NCI-H446 (cell line): Measurements from ENCODE around the gene ATG9A.
A peak's percentile ranks its signal among the peaks of the same experiment; 100 is the strongest.
"Not testable (repeated sequence)": the region's sequence is repeated elsewhere in the genome, so short reads cannot be mapped to it uniquely, and the experiment has no call there.

Source experiments
- DNase-seq, 2 experiments: peaks; one replicate each; lab custom pipeline; 2025; lab: John Stamatoyannopoulos, UW

Gene ATG9A, protein sequence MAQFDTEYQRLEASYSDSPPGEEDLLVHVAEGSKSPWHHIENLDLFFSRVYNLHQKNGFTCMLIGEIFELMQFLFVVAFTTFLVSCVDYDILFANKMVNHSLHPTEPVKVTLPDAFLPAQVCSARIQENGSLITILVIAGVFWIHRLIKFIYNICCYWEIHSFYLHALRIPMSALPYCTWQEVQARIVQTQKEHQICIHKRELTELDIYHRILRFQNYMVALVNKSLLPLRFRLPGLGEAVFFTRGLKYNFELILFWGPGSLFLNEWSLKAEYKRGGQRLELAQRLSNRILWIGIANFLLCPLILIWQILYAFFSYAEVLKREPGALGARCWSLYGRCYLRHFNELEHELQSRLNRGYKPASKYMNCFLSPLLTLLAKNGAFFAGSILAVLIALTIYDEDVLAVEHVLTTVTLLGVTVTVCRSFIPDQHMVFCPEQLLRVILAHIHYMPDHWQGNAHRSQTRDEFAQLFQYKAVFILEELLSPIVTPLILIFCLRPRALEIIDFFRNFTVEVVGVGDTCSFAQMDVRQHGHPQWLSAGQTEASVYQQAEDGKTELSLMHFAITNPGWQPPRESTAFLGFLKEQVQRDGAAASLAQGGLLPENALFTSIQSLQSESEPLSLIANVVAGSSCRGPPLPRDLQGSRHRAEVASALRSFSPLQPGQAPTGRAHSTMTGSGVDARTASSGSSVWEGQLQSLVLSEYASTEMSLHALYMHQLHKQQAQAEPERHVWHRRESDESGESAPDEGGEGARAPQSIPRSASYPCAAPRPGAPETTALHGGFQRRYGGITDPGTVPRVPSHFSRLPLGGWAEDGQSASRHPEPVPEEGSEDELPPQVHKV

DNA sequence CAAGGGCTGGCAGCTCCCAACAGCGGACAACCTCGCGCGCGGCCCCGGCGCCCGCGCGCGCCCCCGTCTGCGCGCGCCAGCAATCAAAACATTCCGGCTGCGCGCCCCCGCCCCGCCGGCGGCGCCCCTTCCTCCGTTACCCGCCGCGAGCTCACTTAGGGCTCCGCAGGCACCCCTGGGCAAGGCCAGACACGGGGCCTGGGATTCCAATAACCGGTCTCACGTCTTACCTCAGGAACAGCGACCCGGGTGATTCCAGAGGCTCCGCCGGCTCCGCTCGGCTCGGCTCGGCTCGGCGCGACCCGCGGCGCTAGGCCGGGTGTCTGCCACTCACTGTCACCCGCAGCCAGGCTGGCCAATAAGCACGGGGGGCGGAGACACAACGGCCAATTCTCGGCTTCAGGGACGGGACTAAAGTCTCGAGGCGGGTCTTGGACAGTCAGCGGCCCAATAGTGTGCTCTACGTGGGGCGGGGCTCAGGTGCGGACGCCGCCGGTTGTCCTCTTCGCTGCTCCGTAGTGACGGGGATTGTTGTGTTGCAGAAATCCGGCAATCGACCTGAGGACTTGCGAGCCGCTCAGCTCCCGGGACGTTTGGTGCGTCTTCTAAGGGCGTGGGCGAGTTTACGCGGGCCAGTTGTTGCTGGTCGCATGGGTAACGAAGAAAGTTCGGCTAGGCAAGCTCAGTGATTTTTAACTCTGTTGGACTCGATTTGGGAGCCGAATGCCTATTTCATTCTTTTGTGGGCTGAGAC is at the start of gene ATG9A, which contains the start of gene ANKZF1:
ATG9A (minus strand) TSS at position 332 of the 754 bp plus-strand sequence. CDS start 1,612 bp downstream, outside the sequence.
ANKZF1 (plus strand) TSS at position 502 of the 754 bp plus-strand sequence. CDS start 452 bp downstream, outside the sequence.
- peak; percentile 87 to 98 for DNase-seq

DNA sequence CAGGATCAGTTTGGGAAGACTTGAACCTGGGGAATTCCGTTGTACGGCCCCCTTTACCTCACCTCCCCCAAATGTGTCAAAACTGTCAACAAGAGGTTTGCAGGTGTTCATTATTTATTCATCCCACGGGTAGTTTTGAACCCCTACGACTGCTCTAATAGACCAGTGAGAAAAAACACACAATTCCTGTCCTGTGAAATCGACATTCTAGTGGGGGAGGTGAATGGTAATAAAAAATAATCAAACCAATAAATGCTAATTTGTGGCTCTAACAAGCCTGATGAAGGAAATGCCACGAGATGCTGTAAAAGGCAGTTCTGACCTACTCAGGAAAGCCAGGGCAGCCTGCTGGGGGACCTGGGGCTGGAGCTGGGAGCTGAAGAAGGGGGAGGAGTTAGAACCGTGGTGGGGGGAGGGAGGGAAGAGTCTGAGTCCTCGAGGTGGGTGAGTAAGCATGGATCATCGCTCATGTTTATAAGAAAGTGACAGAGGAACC is 49.3 kb upstream of the ATG9A start:
- no peak for DNase-seq

- peak; percentile 33 to 73 for DNase-seq
Observed at GRCh38 chr2:219277703-219278654, 48.5 kb upstream of the ATG9A start.

GRCh38 chr2:219274361-219274921 is 45.0 kb upstream of the ATG9A start:
- DNase-seq = no peak

GRCh38 chr2:219273937-219274336 is 44.5 kb upstream of the ATG9A start:
- no peak for DNase-seq

DNA sequence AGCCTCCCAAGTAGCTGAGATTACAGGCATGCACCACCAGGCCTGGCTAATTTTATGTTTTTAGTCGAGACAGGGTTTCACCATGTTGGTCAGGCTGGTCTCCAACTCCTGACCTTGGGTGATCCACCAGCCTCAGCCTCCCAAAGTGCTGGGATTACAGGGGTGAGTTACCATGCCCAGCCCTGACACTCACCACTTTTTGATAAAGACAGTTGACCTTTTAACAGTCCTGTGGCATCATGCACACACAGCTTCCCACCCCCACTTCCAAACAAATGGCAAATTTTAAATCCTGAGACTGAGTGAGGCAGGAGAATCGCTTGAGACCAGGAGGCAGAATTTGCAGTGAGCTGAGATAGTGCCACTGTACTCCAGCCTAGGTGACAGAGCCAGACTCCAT is 43.6 kb upstream of the ATG9A start:
- DNase-seq = no peak

DNA sequence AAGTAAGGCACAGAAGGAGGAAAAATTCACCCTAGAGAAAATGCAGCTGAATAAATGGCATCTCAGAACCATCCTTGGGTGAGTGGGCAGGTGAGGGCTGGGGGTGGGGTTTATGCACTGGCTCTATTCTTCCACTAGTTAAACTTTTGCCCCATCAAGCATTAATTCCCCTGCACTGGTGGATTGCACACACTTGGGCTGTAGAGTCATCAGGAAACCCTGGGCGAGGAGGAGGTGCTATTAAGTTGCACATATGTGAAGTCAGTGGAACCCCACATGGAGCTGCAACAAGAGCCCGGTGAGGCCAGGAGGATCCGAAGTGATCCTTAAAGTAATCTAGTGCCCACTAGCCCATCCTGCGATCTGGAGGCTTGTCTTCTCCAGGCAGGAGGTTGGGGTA is 42.9 kb upstream of the ATG9A start:
- no peak for DNase-seq

- no peak for DNase-seq
Observed at GRCh38 chr2:219271021-219271420, 41.6 kb upstream of the ATG9A start.

DNA sequence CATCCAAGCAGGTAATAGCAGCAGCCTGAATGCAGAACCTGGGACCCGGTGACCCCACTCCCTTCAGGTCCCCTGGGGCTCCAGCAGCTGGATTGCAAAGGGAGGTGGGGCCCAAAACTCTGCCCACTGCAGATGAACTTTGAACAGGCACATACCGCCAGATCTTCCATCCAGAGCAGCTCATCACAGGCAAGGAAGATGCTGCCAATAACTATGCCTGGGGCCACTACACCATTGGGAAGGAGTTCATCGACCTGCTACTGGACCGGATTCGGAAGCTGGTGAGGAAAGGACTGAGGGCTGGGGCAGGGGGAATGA is 40.6 kb upstream of the ATG9A start:
- no peak for DNase-seq

DNA sequence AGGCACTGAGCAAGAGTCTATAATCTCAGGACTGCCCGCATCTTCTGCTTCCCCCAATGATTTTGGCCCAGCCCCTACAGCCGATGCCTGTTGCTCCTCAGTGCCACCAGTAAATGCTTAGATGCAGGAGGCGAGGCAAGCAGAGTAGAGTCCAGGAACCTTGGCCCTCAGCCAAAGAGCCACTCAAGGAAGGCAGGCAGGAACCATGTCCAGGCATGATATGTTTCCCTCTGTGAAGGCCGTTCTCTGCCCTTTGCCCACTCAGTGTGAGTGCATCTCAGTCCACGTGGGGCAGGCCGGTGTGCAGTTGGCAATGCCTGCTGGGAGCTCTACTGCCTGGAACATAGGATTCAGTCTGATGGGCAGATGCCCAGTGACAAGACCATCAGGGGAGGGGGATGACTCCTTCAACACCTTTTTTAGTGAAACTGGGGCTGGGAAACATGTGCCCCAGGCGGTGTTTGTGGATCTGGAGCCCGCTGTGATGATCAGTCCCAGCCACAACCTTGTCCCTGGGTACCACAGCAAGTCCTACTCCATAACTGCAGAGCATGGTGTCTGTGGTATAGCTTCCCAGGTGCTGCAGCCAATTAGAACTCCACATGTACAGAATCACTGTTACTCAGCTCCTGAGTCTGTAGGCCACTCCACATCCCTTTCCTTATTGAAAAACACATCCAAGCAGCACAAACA is 40.1 kb upstream of the ATG9A start:
- DNase-seq = no peak

GRCh38 chr2:219268294-219268693 is 38.9 kb upstream of the ATG9A start:
- DNase-seq = no peak

GRCh38 chr2:219266886-219267285 is 37.5 kb upstream of the ATG9A start:
- DNase-seq = no peak

- DNase-seq = no peak
Observed at GRCh38 chr2:219266232-219266631, 36.8 kb upstream of the ATG9A start.

DNA sequence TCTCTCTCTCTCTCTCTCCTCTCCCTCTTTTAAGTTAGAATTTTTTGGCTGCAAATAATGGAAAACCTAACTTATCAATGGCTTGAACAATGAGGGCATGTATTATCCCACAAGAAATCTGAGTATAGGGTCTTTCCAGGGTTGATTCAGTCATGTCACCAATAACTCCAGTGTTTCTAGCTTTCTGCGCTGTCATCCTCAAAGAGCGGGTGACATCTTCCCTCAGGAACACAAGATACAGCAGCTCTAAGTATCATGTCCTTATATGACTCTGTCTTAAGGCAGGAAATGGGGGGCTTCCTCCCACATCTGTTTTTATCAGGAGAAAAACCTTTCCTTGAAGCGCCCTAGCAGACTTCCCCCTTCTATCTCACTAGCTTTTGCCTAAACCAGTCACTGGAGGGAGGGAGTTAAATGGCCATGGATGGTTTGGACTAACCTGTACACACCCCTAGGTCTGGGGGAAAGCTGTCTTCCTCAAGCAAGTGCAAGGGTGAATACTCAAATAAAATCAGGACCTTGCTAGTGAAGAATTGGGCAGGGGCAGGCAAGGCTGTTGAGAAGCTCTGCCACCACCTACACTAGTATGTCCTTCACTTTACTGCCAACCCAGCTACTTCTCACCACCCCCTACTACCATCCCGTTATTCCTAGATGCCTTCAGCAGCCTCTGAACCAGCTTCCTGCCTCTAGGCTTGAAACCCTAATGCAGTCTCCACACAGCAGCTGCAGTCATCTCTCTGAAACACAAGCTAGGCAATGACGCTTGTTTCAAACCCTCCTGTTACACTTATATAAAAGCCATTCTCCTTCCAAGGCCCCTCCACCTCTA is 31.8 kb upstream of the ATG9A start:
- no peak for DNase-seq

- DNase-seq = not testable (repeated sequence)
Observed at GRCh38 chr2:219258942-219259341, 29.5 kb upstream of the ATG9A start.

- no peak for DNase-seq
Observed at GRCh38 chr2:219254590-219255201, 25.3 kb upstream of the ATG9A start.

DNA sequence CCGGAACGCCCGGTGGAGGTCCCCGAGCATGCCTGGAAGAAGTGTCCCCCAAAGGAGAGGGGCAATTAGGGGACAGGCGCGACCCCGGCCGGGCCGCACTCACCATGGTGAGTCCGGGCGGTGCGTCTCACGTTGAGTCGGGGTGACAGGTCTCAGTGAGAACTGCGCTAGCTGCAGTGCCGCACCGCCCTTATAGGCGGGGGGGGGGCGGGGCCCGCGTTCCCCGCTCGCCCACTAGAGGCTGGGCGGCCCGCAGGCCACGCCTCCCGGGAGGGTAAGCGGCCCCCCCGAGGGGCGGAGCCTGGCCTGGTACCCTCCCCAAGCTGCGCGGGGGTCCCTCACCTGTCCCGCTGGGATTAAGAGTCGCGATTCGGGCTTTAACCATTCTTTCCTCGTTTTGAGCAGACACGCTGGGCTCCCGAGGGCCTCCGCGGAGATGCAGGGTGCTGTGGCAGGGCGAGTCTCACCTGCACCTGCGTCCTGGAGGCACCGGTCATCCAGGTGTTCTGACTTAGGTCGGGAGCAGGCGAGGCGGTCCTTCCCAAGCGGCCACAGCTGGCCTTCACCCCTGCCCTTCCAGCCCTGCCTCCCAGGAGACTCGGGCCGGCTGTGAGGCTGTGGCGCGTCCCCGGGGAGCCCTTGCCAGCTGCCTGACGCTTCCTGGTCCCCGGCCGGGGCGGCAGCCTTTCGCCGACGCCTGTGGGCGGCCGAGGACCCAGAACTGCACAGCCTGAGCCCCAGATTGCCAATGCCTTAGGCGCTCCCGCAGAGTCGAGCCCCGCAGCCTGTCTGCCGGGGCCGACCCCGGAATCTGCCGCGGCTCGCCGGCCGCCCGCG is 24.5 kb upstream of the ATG9A start, which contains the start of gene TUBA4A:
TUBA4A (minus strand) TSS at position 166 of the 837 bp plus-strand sequence; CDS start at position 106, 60 bp downstream.
- peak; percentile 27 to 91 for DNase-seq
